ENCODE data around the gene BCL11B. TPM values are rescaled to one million over a fixed set of nuclear protein-coding genes. Genes with fewer than 3 reads are reported as not detected.

BCL11B gene
- total RNA-seq, 1 experiment from 2014 or later: 0.05 TPM

DNA sequence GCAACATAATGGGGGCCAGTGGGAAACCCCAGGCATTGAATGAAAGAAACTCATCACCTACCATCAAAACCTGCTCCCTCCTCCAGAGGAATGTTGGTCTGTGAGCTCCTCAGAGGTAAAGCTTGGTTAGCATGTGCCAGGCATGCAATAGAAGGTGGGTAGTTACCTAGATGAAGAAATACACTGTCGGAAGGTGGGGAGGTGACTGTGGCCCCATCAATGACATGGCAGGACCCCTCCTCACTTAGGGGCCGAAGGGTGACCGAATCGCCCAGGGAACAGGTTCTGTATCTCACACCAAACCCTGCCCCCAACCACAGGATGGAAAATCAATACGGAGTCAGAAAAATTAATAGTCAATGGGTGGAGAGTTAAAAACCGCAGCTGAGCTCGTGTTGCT, 135.6 kb downstream of the BCL11B start:
- Mint-ChIP-seq H3K36me3 (ENCODE audit: insufficient read depth, unreplicated experiment) (no peaks in the 10 kb centered on the region), H3K27ac (ENCODE audit: unreplicated experiment) (no peak overlapping the region), H3K9me3 (ENCODE audit: unreplicated experiment) (no peaks in the 10 kb centered on the region), H3K4me1 (ENCODE audit: low read depth, unreplicated experiment) (no peaks in the 10 kb centered on the region), H3K27me3 (ENCODE audit: insufficient read depth, unreplicated experiment) (peaks cover 3% of the 10 kb centered on the region), H3K4me3 (ENCODE audit: unreplicated experiment) (no peak overlapping the region)
- no peak for DNase-seq
- Histone ChIP-seq H3K4me1 (no peaks in the 10 kb centered on the region), H3K4me3 (ENCODE audit: low read depth, low read length) (no peak overlapping the region), H3K36me3 (ENCODE audit: control insufficient read depth, insufficient read depth, low read length) (no peaks in the 10 kb centered on the region), H3K9me3 (no peaks in the 10 kb centered on the region), H3K27me3 (replicated peaks; ENCODE audit: control insufficient read depth, insufficient read depth, low read length) (no peaks in the 10 kb centered on the region)
- intact Hi-C loops (cut with micrococcal nuclease; ENCODE audit: unreplicated experiment): no loop called here
- no TSS peak for BruUV-seq (replicated peaks)
- ChIA-PET POLR2A (no interaction called here), CTCF (no interaction called here)
- TF ChIP-seq, protein P1, sequence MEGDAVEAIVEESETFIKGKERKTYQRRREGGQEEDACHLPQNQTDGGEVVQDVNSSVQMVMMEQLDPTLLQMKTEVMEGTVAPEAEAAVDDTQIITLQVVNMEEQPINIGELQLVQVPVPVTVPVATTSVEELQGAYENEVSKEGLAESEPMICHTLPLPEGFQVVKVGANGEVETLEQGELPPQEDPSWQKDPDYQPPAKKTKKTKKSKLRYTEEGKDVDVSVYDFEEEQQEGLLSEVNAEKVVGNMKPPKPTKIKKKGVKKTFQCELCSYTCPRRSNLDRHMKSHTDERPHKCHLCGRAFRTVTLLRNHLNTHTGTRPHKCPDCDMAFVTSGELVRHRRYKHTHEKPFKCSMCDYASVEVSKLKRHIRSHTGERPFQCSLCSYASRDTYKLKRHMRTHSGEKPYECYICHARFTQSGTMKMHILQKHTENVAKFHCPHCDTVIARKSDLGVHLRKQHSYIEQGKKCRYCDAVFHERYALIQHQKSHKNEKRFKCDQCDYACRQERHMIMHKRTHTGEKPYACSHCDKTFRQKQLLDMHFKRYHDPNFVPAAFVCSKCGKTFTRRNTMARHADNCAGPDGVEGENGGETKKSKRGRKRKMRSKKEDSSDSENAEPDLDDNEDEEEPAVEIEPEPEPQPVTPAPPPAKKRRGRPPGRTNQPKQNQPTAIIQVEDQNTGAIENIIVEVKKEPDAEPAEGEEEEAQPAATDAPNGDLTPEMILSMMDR (IDR thresholded peaks at IDR 0.05; ENCODE audit: insufficient read depth in 1 of 2, low read depth in 1 of 2, low read length in 1 of 2, severe bottlenecking in 1 of 2, unreplicated experiment in 1 of 2): no peak

- Mint-ChIP-seq H3K27ac (ENCODE audit: unreplicated experiment) (no peak overlapping the region), H3K9me3 (ENCODE audit: unreplicated experiment) (no peaks in the 10 kb centered on the region), H3K27me3 (ENCODE audit: insufficient read depth, unreplicated experiment) (peaks cover 3% of the 10 kb centered on the region), H3K36me3 (ENCODE audit: insufficient read depth, unreplicated experiment) (no peaks in the 10 kb centered on the region), H3K4me1 (ENCODE audit: low read depth, unreplicated experiment) (no peaks in the 10 kb centered on the region), H3K4me3 (ENCODE audit: unreplicated experiment) (no peak overlapping the region)
- intact Hi-C loops (cut with micrococcal nuclease; ENCODE audit: unreplicated experiment): no loop called here
- Histone ChIP-seq H3K36me3 (ENCODE audit: control insufficient read depth, insufficient read depth, low read length) (no peaks in the 10 kb centered on the region), H3K4me1 (no peaks in the 10 kb centered on the region), H3K4me3 (ENCODE audit: low read depth, low read length) (no peak overlapping the region), H3K9me3 (no peaks in the 10 kb centered on the region), H3K27me3 (replicated peaks; ENCODE audit: control insufficient read depth, insufficient read depth, low read length) (no peaks in the 10 kb centered on the region)
- TF ChIP-seq, protein P1 (IDR thresholded peaks at IDR 0.05; ENCODE audit: insufficient read depth in 1 of 2, low read depth in 1 of 2, low read length in 1 of 2, severe bottlenecking in 1 of 2, unreplicated experiment in 1 of 2): no peak
- DNase-seq: no peak
- ChIA-PET POLR2A (no interaction called here), CTCF (no interaction called here)
- BruUV-seq (replicated peaks): no TSS peak
Measured at GRCh38 chr14:99136047-99136400, 136.0 kb downstream of the BCL11B start.

DNA sequence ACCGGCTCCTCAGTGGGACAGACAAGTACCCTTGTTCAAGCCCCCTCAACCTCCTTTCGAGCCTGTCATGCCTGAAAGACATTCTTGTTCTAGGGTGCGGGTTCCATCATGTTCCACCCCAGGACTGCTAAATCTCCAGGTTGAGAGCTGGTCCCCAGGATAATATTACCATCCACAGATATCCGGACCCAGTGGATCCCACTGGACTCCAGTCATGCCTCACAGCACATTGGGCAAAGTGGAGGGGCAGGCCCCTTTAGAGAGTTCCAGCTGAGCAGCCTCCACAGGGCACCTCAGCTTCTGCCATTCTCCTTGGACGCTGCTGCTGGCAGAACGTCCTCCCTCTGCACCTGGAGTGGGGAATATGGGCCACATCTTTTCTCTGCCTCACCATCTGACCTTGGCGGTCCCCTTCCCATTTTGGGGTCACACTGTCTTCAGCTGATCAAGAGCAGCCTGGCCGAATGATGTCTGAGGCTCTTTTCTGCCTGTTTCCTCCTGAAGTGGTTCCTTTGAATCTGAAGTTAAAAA, 137.4 kb downstream of the BCL11B start:
- H3K36me3 ChIP-seq (ENCODE audit: control insufficient read depth, insufficient read depth, low read length): no peaks in the 10 kb centered on the region
- H3K27me3 Mint-ChIP-seq (ENCODE audit: insufficient read depth, unreplicated experiment): peaks cover 8% of the 10 kb centered on the region
- TF ChIP-seq, protein P1 (IDR thresholded peaks at IDR 0.05; ENCODE audit: insufficient read depth in 1 of 2, low read depth in 1 of 2, low read length in 1 of 2, severe bottlenecking in 1 of 2, unreplicated experiment in 1 of 2): no peak

More for the DNA sequence above, 137.4 kb downstream of the BCL11B start:
- no peak for DNase-seq
- BruUV-seq (replicated peaks): no TSS peak
- no peaks in the 10 kb centered on the region for H3K9me3 Mint-ChIP-seq (ENCODE audit: unreplicated experiment)
- ChIA-PET CTCF (no interaction called here), POLR2A (no interaction called here)
- Histone ChIP-seq H3K4me1 (no peaks in the 10 kb centered on the region), H3K9me3 (no peaks in the 10 kb centered on the region), H3K4me3 (ENCODE audit: low read depth, low read length) (no peak overlapping the region), H3K27me3 (replicated peaks; ENCODE audit: control insufficient read depth, insufficient read depth, low read length) (no peaks in the 10 kb centered on the region)
- no peak overlapping the region for H3K27ac Mint-ChIP-seq (ENCODE audit: unreplicated experiment)
- H3K4me1 Mint-ChIP-seq (ENCODE audit: low read depth, unreplicated experiment): no peaks in the 10 kb centered on the region
- intact Hi-C loops (cut with micrococcal nuclease; ENCODE audit: unreplicated experiment): no loop called here
- H3K36me3 Mint-ChIP-seq (ENCODE audit: insufficient read depth, unreplicated experiment): no peaks in the 10 kb centered on the region
- no peak overlapping the region for H3K4me3 Mint-ChIP-seq (ENCODE audit: unreplicated experiment)
